HepG2 (cell line): ENCODE results near the gene SFTPB. TPM values are rescaled to one million over a fixed set of nuclear protein-coding genes. Genes with fewer than 3 reads are reported as not detected.
A peak's percentile ranks its signal among the peaks of the same experiment; 100 is the strongest.

ENCODE experiments used
- CREB1 ChIP-seq, 2 experiments: fragments of 450-650 bp in 1 of 2; IDR thresholded peaks; 2 replicates each; pipeline ENCODE4 v1.6.1; 2016 to 2017; ENCODE audit warnings: control low read depth in 1 of 2, mild to moderate bottlenecking in 1 of 2, missing compliant biosample characterization in 1 of 2, missing genetic modification characterization in 1 of 2
- ETV5 ChIP-seq: IDR thresholded peaks from 2 replicates; pipeline ENCODE4 v1.6.1; 2018; ENCODE audit warnings: missing biosample characterization, missing genetic modification reagents, inconsistent platforms, borderline replicate concordance
- ETV6 ChIP-seq: sonication (generic); formaldehyde crosslinking; conservative IDR thresholded peaks from 2 replicates; pipeline ENCODE4 v1.4.0; 2020; ENCODE audit warnings: missing genetic modification reagents
- FOXP4 ChIP-seq: sonication (generic); formaldehyde crosslinking; IDR thresholded peaks from 2 replicates; pipeline ENCODE4 v1.4.0; 2020; ENCODE audit warnings: missing genetic modification reagents
- GTF2F1 ChIP-seq: fragments of 150-350 bp; IDR thresholded peaks from 2 replicates; pipeline ENCODE4 v1.6.1; 2014; ENCODE audit warnings: low read length
- HIC2 ChIP-seq: sonication (generic); formaldehyde crosslinking; IDR thresholded peaks from 2 replicates; pipeline ENCODE4 v1.9.0; 2022; ENCODE audit warnings: low read depth, missing genetic modification reagents
- MXD4 ChIP-seq: IDR thresholded peaks from 2 replicates; pipeline ENCODE4 v1.6.1; 2016; ENCODE audit warnings: mild to moderate bottlenecking, missing biosample characterization, missing genetic modification reagents
- PCBP2 ChIP-seq: fragments of 200-400 bp; formaldehyde crosslinking; optimal IDR thresholded peaks from 2 replicates; pipeline ENCODE3; 2018; ENCODE audit warnings: low read length, low read depth; ENCODE audit not compliant: poor library complexity, severe bottlenecking
- REXO4 ChIP-seq: sonication (generic); formaldehyde crosslinking; IDR thresholded peaks from 2 replicates; pipeline ENCODE4 v1.8.0; 2022; ENCODE audit warnings: missing genetic modification reagents, mild to moderate bottlenecking, borderline replicate concordance
- XBP1 ChIP-seq: sonication (generic); formaldehyde crosslinking; IDR thresholded peaks from 2 replicates; pipeline ENCODE4 v1.5.0; 2020; ENCODE audit warnings: missing genetic modification reagents
- ZFP90 ChIP-seq: sonication (generic); formaldehyde crosslinking; IDR thresholded peaks from 2 replicates; pipeline ENCODE4 v1.8.0; 2022; ENCODE audit warnings: missing genetic modification reagents, mild to moderate bottlenecking, inconsistent platforms, borderline replicate concordance
- ZKSCAN8 ChIP-seq: IDR thresholded peaks from 2 replicates; pipeline ENCODE4 v1.6.1; 2016; ENCODE audit warnings: borderline replicate concordance, missing genetic modification reagents, missing compliant biosample characterization
- ZNF160 ChIP-seq: sonication (generic); formaldehyde crosslinking; IDR thresholded peaks from 2 replicates; pipeline ENCODE4 v1.8.0; 2022; ENCODE audit warnings: mild to moderate bottlenecking, inconsistent platforms, missing genetic modification reagents
- ZNF337 ChIP-seq: sonication (generic); formaldehyde crosslinking; IDR thresholded peaks from 2 replicates; pipeline ENCODE4 v1.5.1; 2020; ENCODE audit warnings: missing genetic modification reagents, low read depth, mild to moderate bottlenecking, borderline replicate concordance
- ZNF44 ChIP-seq: sonication (generic); formaldehyde crosslinking; IDR thresholded peaks from 2 replicates; pipeline ENCODE4 v1.5.1; 2020; ENCODE audit warnings: mild to moderate bottlenecking, missing genetic modification reagents
- ZNF605 ChIP-seq: sonication (generic); formaldehyde crosslinking; IDR thresholded peaks from 2 replicates; pipeline ENCODE4 v1.8.0; 2022; ENCODE audit warnings: mild to moderate bottlenecking, missing genetic modification reagents
- ZNF674 ChIP-seq: sonication (generic); formaldehyde crosslinking; IDR thresholded peaks from 2 replicates; pipeline ENCODE4 v1.5.0; 2020; ENCODE audit warnings: low read depth, mild to moderate bottlenecking, missing genetic modification reagents
- ZNF749 ChIP-seq: sonication (generic); formaldehyde crosslinking; IDR thresholded peaks from 2 replicates; pipeline ENCODE4 v1.8.0; 2022; ENCODE audit warnings: mild to moderate bottlenecking, missing genetic modification reagents, moderate library complexity, borderline replicate concordance
- polyA plus RNA-seq, 8 experiments: library from polyadenylated mRNA; depleted of rRNA in 3 of 8; stranded (reverse) in 7 of 8; unstranded in 1 of 8; fragments of >200 nt; fragmentation: Illumina TruSeq in 4 of 8; extraction: Trizol in 4 of 8; gene quantifications; 2 replicates each; pipeline versions ENCODE4 v1.2.1 to v1.2.3, GENCODE V29; 2011 to 2016; ENCODE audit warnings: low read depth in 4 of 8, missing spikeins in 1 of 8, mixed read lengths in 1 of 8; ENCODE audit not compliant: insufficient read depth in 1 of 8
- total RNA-seq, 5 experiments: library from RNA; depleted of rRNA; stranded (reverse); fragments of >200 nt; fragmentation: Illumina TruSeq; extraction: Trizol; gene quantifications; 2 replicates each; pipeline ENCODE4 v1.2.3, GENCODE V29; 2016; ENCODE audit warnings: low read depth in 1 of 5
- TF ChIP-seq, protein P1 (sequence below): IDR thresholded peaks from 2 replicates; pipeline ENCODE4 v1.6.1; 2018; ENCODE audit warnings: missing genetic modification reagents, mild to moderate bottlenecking, missing compliant biosample characterization
- TF ChIP-seq, protein P2 (sequence below): sonication (generic); formaldehyde crosslinking; IDR thresholded peaks from 2 replicates; pipeline ENCODE4 v1.4.0; 2020; ENCODE audit warnings: missing genetic modification reagents
- TF ChIP-seq, protein P3 (sequence below): sonication (generic); formaldehyde crosslinking; IDR thresholded peaks from 2 replicates; pipeline ENCODE4 v1.4.0; 2020; ENCODE audit warnings: mild to moderate bottlenecking, missing genetic modification reagents

SFTPB gene
- total and polyA plus RNA-seq, 2 of the 13 experiments (the other 11 are each of a cell fraction or from before 2014, with no cell fraction given) = not detected

DNA sequence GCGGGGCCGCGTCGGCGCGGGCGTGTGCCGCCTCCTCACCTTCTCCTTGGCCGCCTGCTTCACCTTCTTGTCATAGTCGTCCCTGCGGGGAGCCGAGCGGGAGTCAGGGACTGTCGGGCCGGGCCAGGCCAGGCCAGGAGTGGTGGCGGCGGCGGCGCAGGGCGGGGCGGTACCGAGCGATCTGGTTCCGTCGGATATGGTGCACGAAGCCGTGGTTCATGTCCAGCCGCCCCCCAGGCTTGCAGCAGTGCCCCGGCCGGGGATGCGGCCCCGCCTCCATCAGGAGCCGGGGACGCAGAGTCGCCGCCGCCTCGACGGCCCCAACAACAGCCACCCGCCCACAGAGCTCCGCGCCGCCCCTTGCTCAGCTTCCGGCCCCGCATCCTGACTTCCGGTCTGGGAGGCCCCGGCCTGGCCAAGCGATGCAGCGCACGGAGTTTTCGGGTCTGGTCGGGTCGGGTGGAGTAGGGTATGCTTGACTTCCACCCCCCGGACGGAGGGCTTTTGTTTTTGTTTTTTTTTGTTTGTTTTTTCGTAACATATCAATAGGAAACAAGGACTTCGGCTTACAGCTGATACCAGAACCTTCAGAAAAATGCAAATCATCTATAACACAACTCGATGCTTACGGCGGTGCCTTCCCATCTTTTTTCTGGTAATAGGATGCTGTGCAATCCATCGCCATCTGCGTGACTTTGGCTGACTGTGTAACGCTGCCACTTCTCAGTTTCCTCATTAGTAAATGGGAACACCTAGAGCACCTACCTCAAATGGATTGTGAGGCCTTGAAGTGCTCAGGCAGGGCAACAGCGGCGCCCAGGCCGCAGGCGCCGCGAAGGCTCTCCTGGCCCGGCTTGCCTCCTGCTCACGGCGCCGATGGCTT lies 56.1 kb downstream of the SFTPB start, which contains the start of gene C2orf68 (continued):
- 0 out of 2 replicates have a peak, but pooled peaks have one; percentile 23 for TF ChIP-seq ZNF749 (CRISPR knock-in tag)
- TF ChIP-seq ZNF44 (CRISPR knock-in tag) = no peak
- TF ChIP-seq, protein P1, sequence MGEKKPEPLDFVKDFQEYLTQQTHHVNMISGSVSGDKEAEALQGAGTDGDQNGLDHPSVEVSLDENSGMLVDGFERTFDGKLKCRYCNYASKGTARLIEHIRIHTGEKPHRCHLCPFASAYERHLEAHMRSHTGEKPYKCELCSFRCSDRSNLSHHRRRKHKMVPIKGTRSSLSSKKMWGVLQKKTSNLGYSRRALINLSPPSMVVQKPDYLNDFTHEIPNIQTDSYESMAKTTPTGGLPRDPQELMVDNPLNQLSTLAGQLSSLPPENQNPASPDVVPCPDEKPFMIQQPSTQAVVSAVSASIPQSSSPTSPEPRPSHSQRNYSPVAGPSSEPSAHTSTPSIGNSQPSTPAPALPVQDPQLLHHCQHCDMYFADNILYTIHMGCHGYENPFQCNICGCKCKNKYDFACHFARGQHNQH = peak; percentile 92
- TF ChIP-seq FOXP4 (CRISPR knock-in tag) = peak; percentile 77
- TF ChIP-seq REXO4 (CRISPR knock-in tag) = 0 out of 2 replicates have a peak, but pooled peaks have one; percentile 70
- no peak for TF ChIP-seq GTF2F1
- no peak for TF ChIP-seq CREB1 (IDR thresholded peaks at IDR 0.05)
- TF ChIP-seq CREB1 (CRISPR knock-in tag; IDR thresholded peaks at IDR 0.05) = no peak
- TF ChIP-seq HIC2 = no peak
- no peak for TF ChIP-seq XBP1 (CRISPR knock-in tag)
- TF ChIP-seq PCBP2 = no peak
- TF ChIP-seq ETV5 (CRISPR knock-in tag) = peak; percentile 90
- TF ChIP-seq ETV6 = peak; percentile 89
- peak; percentile 69 for TF ChIP-seq ZNF605 (CRISPR knock-in tag)
- peak; percentile 87 for TF ChIP-seq ZNF160 (CRISPR knock-in tag)
- TF ChIP-seq ZFP90 (CRISPR knock-in tag) = peak; percentile 14; the same call in 1 of the 2 replicates
- TF ChIP-seq, protein P2, sequence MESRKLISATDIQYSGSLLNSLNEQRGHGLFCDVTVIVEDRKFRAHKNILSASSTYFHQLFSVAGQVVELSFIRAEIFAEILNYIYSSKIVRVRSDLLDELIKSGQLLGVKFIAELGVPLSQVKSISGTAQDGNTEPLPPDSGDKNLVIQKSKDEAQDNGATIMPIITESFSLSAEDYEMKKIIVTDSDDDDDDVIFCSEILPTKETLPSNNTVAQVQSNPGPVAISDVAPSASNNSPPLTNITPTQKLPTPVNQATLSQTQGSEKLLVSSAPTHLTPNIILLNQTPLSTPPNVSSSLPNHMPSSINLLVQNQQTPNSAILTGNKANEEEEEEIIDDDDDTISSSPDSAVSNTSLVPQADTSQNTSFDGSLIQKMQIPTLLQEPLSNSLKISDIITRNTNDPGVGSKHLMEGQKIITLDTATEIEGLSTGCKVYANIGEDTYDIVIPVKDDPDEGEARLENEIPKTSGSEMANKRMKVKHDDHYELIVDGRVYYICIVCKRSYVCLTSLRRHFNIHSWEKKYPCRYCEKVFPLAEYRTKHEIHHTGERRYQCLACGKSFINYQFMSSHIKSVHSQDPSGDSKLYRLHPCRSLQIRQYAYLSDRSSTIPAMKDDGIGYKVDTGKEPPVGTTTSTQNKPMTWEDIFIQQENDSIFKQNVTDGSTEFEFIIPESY (CRISPR knock-in tag) = peak; percentile 91
- TF ChIP-seq, protein P3, sequence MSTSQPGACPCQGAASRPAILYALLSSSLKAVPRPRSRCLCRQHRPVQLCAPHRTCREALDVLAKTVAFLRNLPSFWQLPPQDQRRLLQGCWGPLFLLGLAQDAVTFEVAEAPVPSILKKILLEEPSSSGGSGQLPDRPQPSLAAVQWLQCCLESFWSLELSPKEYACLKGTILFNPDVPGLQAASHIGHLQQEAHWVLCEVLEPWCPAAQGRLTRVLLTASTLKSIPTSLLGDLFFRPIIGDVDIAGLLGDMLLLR (CRISPR knock-in tag) = peak; percentile 90
- TF ChIP-seq ZNF337 (CRISPR knock-in tag) = 0 out of 2 replicates have a peak, but pooled peaks have one; percentile 25
- peak; percentile 77; the same call in 1 of the 2 replicates for TF ChIP-seq ZKSCAN8
- peak; percentile 62; the same call in 1 of the 2 replicates for TF ChIP-seq MXD4 (CRISPR knock-in tag)
- TF ChIP-seq ZNF674 = no peak
